Measurements from ENCODE around the gene VEGFB.
A peak's percentile ranks its signal among the peaks of the same experiment; 100 is the strongest.

VEGFB gene

DNA sequence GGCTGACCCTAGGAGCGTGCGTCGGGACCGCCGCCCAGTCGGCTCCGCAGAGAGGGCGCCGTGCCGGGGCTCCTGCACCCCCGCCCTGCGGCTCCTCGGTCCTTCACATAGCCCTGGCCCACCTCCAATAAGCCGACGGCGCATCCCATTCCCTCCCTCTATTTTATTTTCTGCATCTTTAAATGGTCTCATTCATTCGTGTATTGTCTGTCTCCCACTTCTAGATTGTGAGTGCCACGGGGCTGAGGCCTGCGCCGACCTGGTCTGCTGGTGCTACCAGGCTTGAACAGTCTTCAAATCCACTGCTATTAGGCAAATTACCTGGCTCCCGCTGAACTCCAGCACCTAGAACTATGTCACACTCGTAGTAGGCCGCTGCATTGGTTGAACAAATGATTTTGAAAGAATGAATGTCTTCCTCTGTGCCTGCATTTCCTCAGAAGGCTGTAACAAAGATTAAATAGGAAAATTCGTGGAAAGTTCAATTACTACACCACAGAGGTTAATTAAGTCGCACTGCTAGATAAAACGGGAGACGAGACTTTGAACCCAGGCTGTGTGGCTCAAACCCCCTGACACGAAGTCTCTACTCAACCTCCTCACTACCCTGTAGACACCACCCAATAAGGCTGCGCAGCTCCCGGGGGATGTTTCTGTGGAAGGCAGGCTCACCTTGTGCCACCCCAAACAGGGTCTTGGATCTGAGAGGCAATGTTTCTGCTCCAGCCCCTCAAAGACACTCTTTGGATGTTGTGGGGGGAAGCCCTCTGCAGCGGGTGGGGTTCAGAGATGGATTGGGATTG lies 13.5 kb downstream of the VEGFB start:
- peak; percentile 1 for TF ChIP-seq CTCF (IDR thresholded peaks at IDR 0.05; ENCODE audit: insufficient read depth, low read depth, low read length, missing control alignments)
- no peak for DNase-seq (ENCODE audit: low read depth)
- H3K4me3 ChIP-seq (ENCODE audit: low read length), result peak overlapping the region; percentile 72

DNA sequence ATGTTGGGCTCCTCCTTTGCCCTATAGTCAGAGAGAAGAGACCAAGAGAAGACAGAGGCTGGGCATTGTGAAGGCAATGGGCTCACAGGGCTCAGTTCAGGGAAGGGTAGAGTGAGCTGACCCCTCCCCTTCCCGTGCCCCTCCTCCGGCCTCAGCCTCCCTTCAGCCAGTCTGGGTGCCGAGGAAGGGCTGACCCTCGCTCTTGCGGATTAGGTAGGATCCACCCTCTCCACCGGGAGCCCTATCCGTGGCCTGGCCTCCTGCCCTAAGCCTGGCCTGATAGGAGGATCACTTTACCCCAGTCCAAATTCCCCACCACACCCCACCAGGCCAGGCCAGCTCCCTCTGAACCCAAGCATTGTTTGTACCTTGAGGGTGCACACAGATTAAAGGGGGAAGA lies 14.2 kb downstream of the VEGFB start:
- no peak for DNase-seq (ENCODE audit: low read depth)
- H3K4me3 ChIP-seq (ENCODE audit: low read length), result no peak overlapping the region
- no peak for TF ChIP-seq CTCF (IDR thresholded peaks at IDR 0.05; ENCODE audit: insufficient read depth, low read depth, low read length, missing control alignments)

- TF ChIP-seq CTCF (IDR thresholded peaks at IDR 0.05; ENCODE audit: insufficient read depth, low read depth, low read length, missing control alignments), result no peak
- DNase-seq (ENCODE audit: low read depth), result no peak
- H3K4me3 ChIP-seq (ENCODE audit: low read length), result no peak overlapping the region
Measured at GRCh38 chr11:64249038-64249437, 14.7 kb downstream of the VEGFB start.

DNA sequence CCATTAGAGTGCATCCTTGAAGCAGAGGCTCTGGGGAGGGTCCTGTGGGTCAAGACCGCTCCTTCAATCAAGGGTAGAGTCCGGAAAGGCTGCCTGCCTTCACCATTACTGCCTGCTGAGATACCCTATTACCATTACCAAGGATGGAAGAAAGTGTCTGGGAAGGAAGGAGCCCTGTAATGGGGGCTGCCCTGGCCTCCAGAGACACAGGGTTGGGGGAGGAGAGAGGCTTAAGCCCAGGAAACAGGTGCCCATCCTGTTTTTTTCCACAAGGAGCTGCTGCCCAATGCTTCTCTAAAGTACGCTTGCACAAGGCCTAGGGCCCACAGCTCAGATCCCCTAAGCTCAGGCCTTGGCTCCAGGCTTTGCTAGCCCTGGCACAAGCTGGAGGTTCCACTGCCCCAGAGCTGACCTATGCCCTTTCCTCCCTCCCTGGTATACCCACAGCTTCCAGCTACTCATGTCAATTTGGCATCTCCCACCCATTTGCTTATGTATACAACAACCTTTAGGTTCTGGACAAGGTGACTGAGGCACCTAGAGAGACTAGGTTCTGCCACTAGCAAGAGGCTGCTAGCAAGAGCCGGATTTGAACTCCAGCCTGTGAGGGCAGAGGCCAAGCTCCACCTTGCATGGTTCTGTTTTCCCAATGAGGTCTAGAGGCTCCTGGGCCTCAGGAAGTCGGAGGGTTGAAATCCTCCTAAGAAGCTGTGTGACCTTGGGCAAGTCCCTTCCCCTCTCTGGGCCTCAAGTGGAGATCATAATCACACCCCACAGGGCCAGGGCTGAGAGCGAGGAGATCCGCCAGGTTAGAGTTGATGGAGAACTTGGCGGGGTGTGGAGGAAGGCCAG lies 15.4 kb downstream of the VEGFB start:
- no peak for TF ChIP-seq CTCF (IDR thresholded peaks at IDR 0.05; ENCODE audit: insufficient read depth, low read depth, low read length, missing control alignments)
- H3K4me3 ChIP-seq (ENCODE audit: low read length), result no peak overlapping the region
- DNase-seq (ENCODE audit: low read depth), result no peak

DNA sequence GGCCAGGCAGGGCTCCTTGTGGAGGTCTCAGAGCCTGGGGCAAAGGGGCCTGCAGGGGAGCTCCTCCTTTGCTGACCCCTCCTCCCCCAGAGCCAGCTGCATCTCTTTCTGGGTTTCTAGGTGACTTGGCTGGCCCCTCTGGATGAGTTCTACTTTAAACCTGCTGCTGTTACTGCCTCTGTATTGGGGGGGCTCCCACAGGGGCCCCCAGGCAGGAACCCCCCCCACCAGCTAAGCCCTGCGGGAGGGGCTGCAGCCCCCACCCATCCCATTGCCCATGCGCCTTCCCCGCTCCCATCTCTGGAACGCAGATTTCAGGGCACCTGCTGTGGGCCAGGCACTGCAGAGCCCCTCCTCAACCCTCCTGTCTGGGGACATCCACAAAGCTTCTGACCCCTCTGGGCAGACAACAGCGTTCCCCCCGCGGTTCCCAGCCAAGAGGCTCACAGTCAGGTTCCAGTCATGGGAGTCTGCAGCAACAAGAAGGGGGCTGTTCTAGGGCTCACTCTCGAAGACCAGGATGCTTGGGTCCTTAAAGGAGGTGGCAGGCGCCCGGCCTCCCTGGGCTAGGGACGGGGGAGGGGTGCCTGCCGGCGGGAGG lies 16.1 kb downstream of the VEGFB start:
- TF ChIP-seq CTCF (IDR thresholded peaks at IDR 0.05; ENCODE audit: insufficient read depth, low read depth, low read length, missing control alignments), result no peak
- H3K4me3 ChIP-seq (ENCODE audit: low read length), result peak overlapping the region; percentile 62
- DNase-seq (ENCODE audit: low read depth), result no peak

GRCh38 chr11:64251016-64251752 lies 16.8 kb downstream of the VEGFB start, which contains the start of gene PLCB3:
TSS of gene PLCB3 (plus strand) at chr11:64251530. CDS start at chr11:64251650, 120 bp downstream.
- DNase-seq (ENCODE audit: low read depth), result peak; percentile 56
- peak within 1 kb of the TSS; percentile 90 for H3K4me3 ChIP-seq (ENCODE audit: low read length)
- TF ChIP-seq CTCF (IDR thresholded peaks at IDR 0.05; ENCODE audit: insufficient read depth, low read depth, low read length, missing control alignments), result peak; percentile 31
